Measurements from ENCODE around the gene NUDT14.

Gene NUDT14

GRCh38 chr14:105160776-105161175 is 20.3 kb downstream of the NUDT14 start:
- H3K4me3 ChIP-seq (ENCODE audit: low read depth in 1 of 2, low read length in 2 of 2): no peak overlapping the region
- H3K27me3 ChIP-seq (ENCODE audit: insufficient read depth, low read length, poor library complexity): no peaks in the 10 kb centered on the region
- no peak overlapping the region for H2AFZ ChIP-seq (ENCODE audit: low read depth, low read length)
- H3K4me1 ChIP-seq (ENCODE audit: insufficient read depth, low read length): no peaks in the 10 kb centered on the region
- ATAC-seq (ENCODE audit: insufficient read depth, low read depth): no peak
- H3K9me3 ChIP-seq (ENCODE audit: insufficient read depth, low read length, severe bottlenecking): no peaks in the 10 kb centered on the region
- H3K4me2 ChIP-seq (ENCODE audit: insufficient read depth, low read length): no peak overlapping the region
- H3K36me3 ChIP-seq (ENCODE audit: insufficient read depth, low read length): no peaks in the 10 kb centered on the region
- H3K9ac ChIP-seq (ENCODE audit: low read depth, low read length): no peak overlapping the region
- H4K20me1 ChIP-seq (ENCODE audit: insufficient read depth, low read length): peaks cover 7% of the 10 kb centered on the region
- TF ChIP-seq EZH2 (IDR thresholded peaks at IDR 0.05; ENCODE audit: borderline replicate concordance, low read depth, low read length, severe bottlenecking): no peak
- no peak for TF ChIP-seq CTCF (IDR thresholded peaks at IDR 0.05; ENCODE audit: borderline replicate concordance, extremely low read depth, low read length, poor library complexity, severe bottlenecking)
- DNase-seq: no peak
- no peaks in the 10 kb centered on the region for H3K79me2 ChIP-seq (ENCODE audit: insufficient read depth, low read length)
- H3K27ac ChIP-seq (ENCODE audit: low read length): no peak overlapping the region

DNA sequence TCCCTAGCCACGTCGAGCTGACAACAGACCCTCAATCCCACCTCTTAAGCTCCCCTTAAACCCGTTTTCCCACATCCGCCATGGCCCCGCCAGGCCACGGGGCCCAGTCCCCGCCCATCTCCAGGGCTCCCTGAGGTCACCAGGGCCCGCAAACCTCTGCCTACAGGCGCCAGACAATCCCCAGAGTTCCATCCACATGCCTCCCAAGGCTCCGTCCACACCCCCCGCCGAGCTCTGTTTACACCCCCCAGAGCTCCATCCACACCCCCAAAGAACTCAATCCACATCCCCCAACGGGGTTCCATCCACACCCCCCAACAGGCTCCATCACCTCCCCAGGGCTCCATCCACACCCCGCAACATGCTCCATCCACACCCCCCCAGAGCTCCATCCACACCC is 21.8 kb downstream of the NUDT14 start:
- DNase-seq: no peak
- Histone ChIP-seq H3K36me3 (ENCODE audit: insufficient read depth, low read length) (no peaks in the 10 kb centered on the region), H4K20me1 (ENCODE audit: insufficient read depth, low read length) (peaks cover 7% of the 10 kb centered on the region), H3K4me1 (ENCODE audit: insufficient read depth, low read length) (no peaks in the 10 kb centered on the region), H3K27ac (ENCODE audit: low read length) (no peak overlapping the region), H3K79me2 (ENCODE audit: insufficient read depth, low read length) (no peaks in the 10 kb centered on the region), H3K27me3 (ENCODE audit: insufficient read depth, low read length, poor library complexity) (no peaks in the 10 kb centered on the region), H3K4me2 (ENCODE audit: insufficient read depth, low read length) (no peak overlapping the region), H3K9me3 (ENCODE audit: insufficient read depth, low read length, severe bottlenecking) (no peaks in the 10 kb centered on the region), H3K4me3 (ENCODE audit: low read depth in 1 of 2, low read length in 2 of 2) (no peak overlapping the region), H3K9ac (ENCODE audit: low read depth, low read length) (no peak overlapping the region), H2AFZ (ENCODE audit: low read depth, low read length) (no peak overlapping the region)
- no peak for ATAC-seq (ENCODE audit: insufficient read depth, low read depth)
- TF ChIP-seq EZH2 (IDR thresholded peaks at IDR 0.05; ENCODE audit: borderline replicate concordance, low read depth, low read length, severe bottlenecking) (no peak), CTCF (IDR thresholded peaks at IDR 0.05; ENCODE audit: borderline replicate concordance, extremely low read depth, low read length, poor library complexity, severe bottlenecking) (no peak)

GRCh38 chr14:105158794-105159193 is 22.3 kb downstream of the NUDT14 start:
- Histone ChIP-seq H4K20me1 (ENCODE audit: insufficient read depth, low read length) (peaks cover 7% of the 10 kb centered on the region; the same call in 1 of the 2 replicates), H2AFZ (ENCODE audit: low read depth, low read length) (no peak overlapping the region), H3K4me1 (ENCODE audit: insufficient read depth, low read length) (no peaks in the 10 kb centered on the region), H3K9ac (ENCODE audit: low read depth, low read length) (no peak overlapping the region), H3K36me3 (ENCODE audit: insufficient read depth, low read length) (no peaks in the 10 kb centered on the region), H3K27ac (ENCODE audit: low read length) (no peak overlapping the region), H3K4me2 (ENCODE audit: insufficient read depth, low read length) (no peak overlapping the region), H3K27me3 (ENCODE audit: insufficient read depth, low read length, poor library complexity) (no peaks in the 10 kb centered on the region), H3K4me3 (ENCODE audit: low read depth in 1 of 2, low read length in 2 of 2) (no peak overlapping the region), H3K9me3 (ENCODE audit: insufficient read depth, low read length, severe bottlenecking) (no peaks in the 10 kb centered on the region), H3K79me2 (ENCODE audit: insufficient read depth, low read length) (no peaks in the 10 kb centered on the region)
- TF ChIP-seq EZH2 (IDR thresholded peaks at IDR 0.05; ENCODE audit: borderline replicate concordance, low read depth, low read length, severe bottlenecking) (no peak), CTCF (IDR thresholded peaks at IDR 0.05; ENCODE audit: borderline replicate concordance, extremely low read depth, low read length, poor library complexity, severe bottlenecking) (no peak)
- DNase-seq: no peak
- no peak for ATAC-seq (ENCODE audit: insufficient read depth, low read depth)

DNA sequence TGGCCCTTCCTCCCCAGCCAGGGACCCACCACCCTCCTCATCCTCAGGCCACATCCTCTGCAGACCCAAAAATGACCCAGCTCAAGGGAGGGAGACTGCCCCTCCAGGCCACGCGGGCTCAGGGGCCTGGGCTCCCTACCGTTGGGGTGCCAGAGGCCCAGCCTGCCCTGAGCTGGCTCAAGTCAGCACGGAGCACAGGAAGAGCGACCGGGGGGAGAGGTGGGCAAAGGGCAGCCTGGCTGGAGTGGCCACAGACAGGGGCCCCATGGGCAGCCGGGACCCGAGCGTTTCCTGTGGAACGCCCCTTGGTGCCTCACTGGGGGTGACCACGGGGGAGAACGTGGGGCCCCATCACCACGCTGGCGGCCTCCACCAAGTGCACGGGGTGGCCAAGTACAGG is 23.2 kb downstream of the NUDT14 start:
- TF ChIP-seq CTCF (IDR thresholded peaks at IDR 0.05; ENCODE audit: borderline replicate concordance, extremely low read depth, low read length, poor library complexity, severe bottlenecking): no peak
- TF ChIP-seq EZH2 (IDR thresholded peaks at IDR 0.05; ENCODE audit: borderline replicate concordance, low read depth, low read length, severe bottlenecking): no peak
- no peak for ATAC-seq (ENCODE audit: insufficient read depth, low read depth)
- peaks cover 7% of the 10 kb centered on the region; the same call in 1 of the 2 replicates for H4K20me1 ChIP-seq (ENCODE audit: insufficient read depth, low read length)

More for the DNA sequence above, 23.2 kb downstream of the NUDT14 start:
- H3K79me2 ChIP-seq (ENCODE audit: insufficient read depth, low read length): no peaks in the 10 kb centered on the region
- H3K4me2 ChIP-seq (ENCODE audit: insufficient read depth, low read length): no peak overlapping the region
- no peaks in the 10 kb centered on the region for H3K9me3 ChIP-seq (ENCODE audit: insufficient read depth, low read length, severe bottlenecking)
- H3K4me3 ChIP-seq (ENCODE audit: low read depth in 1 of 2, low read length in 2 of 2): no peak overlapping the region
- no peak overlapping the region for H3K27ac ChIP-seq (ENCODE audit: low read length)
- no peak overlapping the region for H2AFZ ChIP-seq (ENCODE audit: low read depth, low read length)
- H3K36me3 ChIP-seq (ENCODE audit: insufficient read depth, low read length): no peaks in the 10 kb centered on the region
- H3K27me3 ChIP-seq (ENCODE audit: insufficient read depth, low read length, poor library complexity): no peaks in the 10 kb centered on the region
- no peak for DNase-seq
- no peaks in the 10 kb centered on the region for H3K4me1 ChIP-seq (ENCODE audit: insufficient read depth, low read length)
- H3K9ac ChIP-seq (ENCODE audit: low read depth, low read length): no peak overlapping the region
